IPS DF 4.7 (cell line): ENCODE results near the gene APOD.
"Not testable (repeated sequence)": the region's sequence is repeated elsewhere in the genome, so short reads cannot be mapped to it uniquely, and the experiment has no call there.

ENCODE experiments used
- DNase-seq: peaks from one replicate; pipeline ENCODE4 v3.0.0-alpha.2; 2013; ENCODE audit warnings: low spot score; ENCODE audit errors: extremely low read depth

APOD gene

DNA sequence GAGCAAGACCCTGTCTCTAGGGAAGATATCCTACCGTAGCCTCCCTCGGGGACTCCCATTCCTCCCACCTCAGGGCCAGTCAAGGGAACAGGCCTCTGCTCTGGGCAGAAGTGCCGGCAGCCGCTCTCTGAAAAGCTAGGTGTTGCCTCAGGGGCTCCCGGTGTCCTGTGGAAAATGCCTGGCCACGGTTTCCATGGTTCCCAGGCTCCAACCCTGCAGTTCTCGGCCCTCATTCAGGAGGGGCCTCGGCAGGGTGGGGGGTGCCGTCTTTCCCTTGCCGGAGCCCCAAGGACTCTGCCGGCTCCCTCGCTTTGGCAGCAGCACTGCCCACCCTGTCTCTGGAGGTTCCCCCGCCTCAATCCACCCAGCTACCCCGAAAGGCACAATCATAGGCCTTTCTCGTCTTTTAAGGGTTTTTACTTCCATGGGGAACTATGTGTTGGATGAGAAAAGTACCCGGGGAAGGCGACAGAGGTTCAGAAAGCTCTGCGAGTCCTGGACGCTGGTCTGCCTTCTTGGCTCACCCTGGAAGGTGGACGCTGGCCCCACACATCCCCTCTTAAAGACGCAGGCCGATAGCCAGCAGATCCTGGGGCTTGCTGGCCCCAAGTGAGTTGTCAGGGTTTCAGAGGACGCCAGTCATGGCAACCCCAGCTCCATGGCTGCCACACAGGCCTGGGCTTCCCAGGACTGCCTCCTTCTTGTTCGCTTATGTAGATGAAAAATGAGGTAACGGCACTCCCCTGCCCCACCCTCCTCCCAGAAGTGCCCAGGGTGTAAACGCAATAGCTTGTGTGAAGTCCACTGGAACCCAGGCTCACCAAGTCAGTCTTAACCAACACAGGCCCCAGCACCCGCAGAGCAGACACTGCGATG, 34.3 kb upstream of the APOD start:
- DNase-seq, result not testable (repeated sequence)

DNA sequence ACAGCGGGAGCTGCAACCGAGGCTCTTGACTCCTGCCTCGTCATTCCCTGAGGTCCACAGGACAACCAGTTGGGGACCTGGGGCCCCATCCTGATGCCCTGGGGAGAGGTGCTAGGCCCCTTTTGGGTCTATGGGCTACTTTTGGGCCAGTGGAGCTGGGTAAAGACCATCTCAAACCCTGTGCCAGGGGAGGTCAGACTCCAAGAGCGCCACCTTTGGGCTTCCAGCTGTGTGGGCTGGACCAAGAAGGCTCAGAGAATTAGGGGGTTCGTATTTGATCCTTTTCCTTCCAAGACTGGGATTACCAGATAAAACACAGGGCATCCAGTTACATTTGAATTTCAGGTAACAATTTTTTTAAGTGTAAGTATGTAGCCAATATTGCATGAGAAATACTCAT, 33.4 kb upstream of the APOD start:
- DNase-seq, result not testable (repeated sequence)

DNA sequence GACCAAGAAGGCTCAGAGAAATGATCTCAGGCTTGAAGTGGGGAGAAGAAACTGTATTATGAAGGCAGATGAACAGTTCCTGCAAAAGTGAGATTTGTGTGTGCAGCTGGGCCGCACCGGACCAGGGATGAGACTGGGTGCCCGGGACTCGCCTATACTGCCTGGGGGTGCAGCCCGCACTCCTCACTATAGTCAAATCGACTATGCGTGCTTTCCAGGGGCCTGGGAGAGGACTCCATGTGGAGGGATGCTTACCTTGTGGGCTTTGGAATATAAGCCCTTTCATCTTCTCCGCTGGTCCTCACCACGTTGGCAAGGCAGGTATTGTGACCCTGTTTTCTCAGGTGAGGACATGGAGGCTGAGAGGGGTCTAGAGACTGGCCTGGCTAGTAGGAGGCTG, 32.9 kb upstream of the APOD start:
- no peak for DNase-seq

DNA sequence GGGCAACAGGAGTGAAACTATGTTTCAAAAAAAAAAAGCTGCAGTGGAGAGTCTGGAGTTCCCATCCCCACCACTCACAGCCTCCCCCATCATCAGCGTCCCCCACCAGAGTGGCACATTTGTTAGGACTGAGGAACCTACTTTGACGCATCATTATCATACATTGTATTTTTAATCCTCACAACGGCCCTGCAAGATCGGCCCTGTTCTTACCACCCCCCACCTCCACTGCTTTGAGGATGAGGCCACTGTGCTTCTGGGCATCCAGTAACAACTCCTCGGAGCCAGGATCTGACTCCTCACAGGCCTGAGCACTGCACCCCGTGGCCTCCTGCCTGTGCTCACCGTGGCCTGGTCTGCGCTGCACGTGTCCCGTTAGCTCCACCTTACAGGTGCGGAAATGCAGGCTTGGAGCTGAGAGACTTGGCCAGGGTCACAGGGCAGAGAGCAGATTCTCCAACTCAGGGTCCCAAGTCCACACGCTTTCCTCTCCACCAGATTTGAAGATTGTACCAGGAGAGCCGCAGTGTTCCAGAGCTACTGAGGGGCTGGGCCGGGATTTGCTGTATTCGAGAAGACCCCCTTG, 32.3 kb upstream of the APOD start:
- not testable (repeated sequence) for DNase-seq

DNA sequence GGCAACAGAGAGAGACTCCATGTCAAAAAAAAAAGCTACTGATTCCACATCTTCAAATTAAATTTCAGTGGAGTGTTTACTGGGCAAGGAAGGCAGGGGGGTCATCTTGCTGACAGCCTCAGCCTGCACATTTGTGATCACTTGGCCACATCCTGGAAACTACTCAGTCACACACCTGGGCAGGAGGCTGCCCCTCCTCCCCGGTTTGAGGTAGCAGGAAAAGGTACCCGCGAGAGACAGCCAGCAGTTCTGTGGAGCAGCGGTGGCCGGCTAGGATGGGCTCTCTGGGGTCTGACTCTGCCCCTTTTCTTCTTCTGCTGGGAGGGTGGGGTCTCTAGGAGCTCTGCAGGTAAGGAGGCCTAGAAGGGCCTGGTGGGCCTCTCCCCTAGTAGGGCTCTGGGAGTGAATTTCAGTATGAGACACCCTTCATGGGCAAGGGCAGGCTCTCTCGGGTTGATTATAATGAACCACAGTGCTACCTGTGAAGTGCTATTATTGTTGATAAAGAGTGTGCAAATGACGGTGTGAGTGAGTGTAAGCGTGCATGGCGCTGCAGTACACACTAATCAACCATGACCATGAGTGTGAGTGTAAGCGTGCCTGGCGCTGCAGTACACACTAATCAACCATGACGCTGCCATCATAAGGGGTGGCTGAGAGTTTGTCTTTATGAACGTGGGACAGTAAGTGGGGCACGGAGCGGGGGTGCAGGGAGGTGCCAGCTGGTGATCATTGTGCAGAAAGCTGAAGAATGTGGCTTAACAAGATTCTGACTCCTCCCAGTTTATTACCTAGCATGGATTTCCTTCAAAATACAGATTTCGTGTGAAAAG, 31.1 kb upstream of the APOD start:
- DNase-seq, result not testable (repeated sequence)

DNA sequence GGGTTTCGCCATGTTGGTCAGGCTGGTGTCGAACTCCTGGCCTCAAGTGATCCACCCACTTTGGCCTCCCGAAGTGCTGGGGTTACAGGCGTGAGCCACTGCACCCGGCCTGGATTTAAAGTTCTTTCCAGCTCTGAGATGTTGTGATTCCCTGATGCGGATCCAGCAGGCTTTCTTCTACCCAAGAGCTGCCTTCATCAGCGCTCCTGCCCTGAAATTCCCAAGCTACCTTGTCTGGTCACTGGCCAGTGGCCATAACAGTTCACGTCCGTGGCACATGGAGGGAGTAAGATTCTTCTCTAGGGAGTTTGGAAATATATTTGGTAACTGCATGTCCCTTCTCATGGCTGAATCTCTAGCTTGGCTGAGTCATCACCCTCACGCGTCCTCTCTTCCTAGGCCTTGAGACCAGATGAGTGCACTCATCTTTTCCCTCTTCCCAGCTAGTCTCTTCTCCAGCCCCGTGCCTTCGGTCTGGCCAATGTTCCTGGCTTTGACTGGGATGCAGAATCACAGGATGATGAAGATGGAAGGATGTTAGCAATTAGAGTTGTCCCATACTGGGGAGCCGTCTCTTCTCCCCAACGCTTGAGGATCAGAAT, 29.8 kb upstream of the APOD start:
- no peak for DNase-seq

DNA sequence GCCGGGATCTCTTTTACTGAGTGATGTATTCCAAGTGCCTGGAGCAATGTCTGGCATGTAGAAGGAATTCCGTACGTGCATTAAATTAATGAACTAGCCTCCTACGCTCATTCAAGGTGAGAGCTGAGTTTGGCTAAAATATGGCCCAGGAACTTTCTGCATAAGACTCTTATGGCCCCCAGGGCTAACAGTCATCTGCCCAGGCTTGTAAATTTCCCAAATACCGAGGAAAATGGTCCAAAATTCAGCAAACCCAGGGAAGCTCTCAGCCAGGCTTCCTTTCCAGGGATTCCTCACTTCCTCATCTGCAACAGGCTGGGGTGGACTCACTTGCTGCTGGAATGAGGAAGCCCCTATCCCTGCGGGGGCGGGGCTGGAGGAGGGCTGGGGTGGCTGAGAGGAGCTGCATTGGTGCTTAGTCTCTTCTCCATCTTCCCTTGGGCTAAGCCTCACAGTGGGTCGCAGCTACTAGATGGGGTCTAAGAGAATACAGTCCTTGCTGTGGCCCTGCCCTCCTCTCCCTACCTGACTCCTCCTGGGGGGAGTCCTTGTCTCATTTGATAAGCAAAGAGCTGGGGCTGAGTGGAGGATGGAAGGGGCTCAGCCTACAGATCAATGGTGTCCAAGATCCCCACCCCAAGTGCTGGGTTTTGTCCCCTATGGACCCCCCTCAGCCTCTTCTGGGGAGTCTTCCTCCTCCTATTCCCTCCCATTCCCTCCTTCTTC, 28.5 kb upstream of the APOD start:
- no peak for DNase-seq

DNA sequence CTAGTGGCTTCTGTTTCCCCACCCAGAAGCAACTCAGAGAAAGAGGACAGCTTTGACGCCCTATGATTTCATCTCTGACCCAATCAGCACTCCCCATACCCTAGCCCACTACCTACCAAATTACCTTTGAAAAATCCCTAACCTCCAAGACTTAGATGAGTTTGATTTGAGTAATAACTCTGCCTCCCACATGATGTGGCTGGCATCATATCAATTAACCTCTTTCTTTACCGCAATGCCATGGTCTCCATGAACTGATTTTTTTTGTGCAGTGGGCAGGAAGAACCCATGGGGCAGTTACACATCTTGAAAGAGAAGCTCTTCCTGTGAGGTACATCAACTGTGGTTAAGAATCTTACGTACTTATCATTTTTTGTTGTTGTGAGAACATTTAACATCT, 25.5 kb upstream of the APOD start:
- DNase-seq, result no peak

DNA sequence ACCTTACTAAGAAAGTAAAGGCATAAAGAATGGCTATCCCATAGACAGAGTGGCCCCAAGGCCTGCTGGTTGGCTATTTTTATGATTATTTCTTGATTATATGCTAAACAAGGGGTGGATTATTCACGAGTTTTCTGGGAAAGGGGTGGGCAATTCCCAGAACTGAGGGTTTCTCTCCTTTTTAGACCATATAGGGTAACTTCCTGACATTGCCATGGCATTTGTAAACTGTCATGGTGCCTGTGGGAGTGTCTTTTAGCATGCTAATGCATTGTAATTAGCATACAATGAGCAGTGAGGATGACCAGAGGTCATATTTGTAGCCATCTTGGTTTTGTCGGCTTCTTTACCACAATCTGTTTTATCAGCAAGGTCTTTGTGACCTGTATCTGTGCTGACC, 18.0 kb upstream of the APOD start:
- DNase-seq, result not testable (repeated sequence)

DNA sequence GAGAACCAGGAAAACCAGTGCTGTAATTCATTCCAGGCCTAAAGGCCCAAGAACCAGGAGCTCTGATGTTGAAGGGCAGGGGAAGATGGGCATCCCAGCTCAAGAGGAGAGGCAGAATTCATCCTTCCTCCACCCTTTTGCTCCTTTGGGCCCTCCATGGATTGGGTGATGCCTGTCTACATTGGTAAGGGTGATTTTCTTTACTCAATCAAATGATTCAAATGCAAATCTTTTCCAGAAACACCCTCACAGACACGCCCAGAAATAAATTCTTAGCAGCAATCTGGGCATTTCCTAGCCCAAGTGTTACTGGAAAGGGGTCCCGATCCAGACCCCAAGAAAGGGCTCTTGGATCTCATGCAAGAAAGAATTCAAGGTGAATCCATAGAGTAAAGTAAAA, 17.6 kb upstream of the APOD start:
- no peak for DNase-seq

DNA sequence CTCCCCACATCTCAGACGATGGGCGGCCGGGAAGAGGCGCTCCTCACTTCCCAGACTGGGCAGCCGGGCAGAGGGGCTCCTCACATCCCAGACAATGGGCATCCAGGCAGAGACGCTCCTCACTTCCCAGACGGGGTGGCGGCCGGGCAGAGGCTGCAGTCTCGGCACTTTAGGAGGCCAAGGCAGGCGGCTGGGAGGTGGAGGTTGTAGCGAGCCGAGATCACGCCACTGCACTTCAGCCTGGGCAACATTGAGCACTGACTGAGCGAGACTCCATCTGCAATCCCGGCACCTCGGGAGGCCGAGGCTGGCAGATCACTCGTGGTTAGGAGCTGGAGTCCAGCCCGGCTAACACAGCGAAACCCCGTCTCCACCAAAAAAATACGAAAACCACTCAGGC, 16.2 kb upstream of the APOD start:
- not testable (repeated sequence) for DNase-seq

DNA sequence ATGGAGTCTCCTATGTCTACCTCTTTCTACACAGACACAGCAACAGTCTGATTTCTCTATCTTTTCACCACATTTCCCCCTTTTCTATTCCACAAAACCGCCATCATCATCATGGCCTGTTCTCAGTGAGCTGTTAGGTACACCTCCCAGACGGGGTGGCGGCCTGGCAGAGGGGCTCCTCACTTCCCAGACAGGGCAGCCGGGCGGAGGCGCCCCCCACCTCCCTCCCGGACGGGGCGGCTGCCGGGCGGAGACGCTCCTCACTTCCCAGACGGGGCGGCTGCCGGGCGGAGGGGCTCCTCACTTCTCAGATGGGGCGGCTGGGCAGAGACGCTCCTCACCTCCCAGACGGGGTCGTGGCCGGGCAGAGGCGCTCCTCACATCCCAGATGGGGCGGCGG, 15.8 kb upstream of the APOD start:
- DNase-seq, result not testable (repeated sequence)

DNA sequence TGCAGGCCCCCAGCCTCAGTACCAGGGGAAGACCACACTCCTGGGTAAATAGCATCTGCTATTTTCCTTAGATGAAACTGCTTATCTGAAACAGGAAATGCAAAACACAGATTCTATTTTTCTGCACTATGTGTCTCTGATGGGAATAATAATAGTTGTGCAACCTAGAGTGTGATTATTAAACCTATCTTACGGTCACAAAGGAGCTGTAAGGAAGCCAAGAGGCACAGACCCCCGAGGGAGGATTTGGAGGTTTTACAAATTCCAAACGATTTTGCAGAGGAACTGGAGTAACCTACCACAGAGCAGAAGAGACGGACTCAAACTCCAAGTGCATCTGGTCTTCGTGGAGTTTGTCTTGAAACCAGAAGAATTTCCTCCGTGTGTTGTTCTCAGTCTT, 14.1 kb upstream of the APOD start:
- no peak for DNase-seq

DNA sequence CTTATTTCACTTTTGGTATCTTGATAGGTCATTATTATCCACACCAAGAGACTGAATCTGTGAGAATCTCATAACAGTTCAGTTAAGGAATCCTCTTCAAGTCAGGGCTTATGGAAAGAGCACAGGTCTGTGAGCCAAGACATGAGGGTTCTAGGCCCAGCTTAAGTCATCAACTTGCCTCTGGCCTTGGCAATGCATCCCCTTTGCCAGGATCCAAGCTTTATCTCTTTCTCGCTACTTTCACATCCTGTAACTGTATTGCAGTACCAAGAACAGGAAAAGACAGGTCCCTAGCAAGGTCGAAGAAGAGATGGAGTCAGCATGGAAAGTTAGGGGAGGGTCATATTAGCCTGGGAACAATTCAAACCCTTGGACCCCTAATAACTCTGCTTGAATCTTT, 13.5 kb upstream of the APOD start:
- DNase-seq, result no peak

DNA sequence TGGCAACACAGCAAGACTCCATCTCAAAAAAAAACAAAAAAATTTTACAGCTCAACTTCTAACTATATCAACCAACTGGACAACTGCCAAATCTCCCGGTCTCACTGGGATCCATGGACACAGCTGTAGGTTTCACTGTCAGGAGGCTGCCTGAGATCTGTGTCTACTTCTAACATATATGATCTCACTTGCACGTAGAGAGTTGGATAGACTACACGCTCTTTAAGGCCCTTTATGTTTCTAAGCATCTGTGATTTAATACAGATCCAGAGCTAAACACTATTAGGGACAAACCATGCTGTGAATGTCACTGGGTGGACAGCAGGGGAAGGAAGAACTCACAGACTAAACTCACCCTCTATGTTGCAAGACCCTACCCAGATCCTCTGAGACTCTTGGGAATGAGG, 13.0 kb upstream of the APOD start:
- no peak for DNase-seq

DNA sequence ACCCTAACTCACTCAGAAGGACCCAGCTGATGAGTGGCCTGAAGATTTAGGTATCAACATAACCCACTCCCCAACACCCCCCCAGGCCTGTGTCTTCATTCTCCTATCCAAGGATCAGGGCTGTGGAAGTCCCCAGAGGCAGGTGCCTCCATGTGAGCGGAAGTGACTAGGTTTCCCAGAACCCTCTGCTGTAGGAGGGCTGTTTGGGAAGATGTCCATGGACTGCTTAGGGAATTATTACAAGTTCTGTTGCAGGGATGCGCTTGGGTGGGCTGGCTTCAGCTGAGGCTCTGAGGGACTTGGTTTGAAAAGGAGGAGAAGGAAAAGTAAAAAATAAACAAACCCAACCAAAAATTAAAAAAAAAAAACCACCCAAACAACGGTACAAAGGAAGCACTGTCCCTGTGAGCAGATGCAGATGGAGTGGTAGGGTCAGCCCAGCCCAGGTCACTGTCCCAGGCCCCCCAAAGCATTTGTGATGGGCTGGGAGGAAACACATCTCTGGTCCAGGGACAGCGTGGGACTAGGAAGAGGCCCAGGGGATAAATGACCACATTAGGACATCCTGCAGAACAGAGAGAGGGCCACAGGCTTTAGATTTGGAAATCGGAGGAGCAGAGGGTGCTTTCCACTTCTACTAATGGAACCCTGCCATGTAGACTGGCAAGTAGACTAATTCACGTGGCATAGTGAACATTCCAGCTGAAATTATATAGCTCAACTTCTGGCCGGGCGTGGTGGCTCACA, 12.2 kb upstream of the APOD start:
- no peak for DNase-seq

DNA sequence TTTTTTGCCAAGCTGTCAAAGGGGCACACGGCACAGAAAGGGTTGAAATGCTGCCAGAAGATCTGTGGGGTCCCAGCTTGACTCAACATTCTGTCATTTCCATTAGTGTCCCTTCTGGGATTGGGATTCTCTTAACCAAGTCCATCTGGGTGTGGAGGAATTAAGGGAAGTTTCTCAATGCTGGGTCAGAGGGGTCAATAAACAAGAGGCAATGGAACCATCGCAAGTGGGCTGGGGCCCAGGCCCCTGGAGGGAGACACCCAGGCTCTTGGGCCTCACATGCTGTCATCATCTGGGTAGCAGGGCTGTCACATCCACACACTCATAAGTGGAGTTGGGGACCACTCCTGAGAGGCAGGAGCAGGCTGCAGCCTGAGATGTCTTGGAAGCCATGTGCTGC, 8.1 kb upstream of the APOD start:
- DNase-seq, result no peak

DNA sequence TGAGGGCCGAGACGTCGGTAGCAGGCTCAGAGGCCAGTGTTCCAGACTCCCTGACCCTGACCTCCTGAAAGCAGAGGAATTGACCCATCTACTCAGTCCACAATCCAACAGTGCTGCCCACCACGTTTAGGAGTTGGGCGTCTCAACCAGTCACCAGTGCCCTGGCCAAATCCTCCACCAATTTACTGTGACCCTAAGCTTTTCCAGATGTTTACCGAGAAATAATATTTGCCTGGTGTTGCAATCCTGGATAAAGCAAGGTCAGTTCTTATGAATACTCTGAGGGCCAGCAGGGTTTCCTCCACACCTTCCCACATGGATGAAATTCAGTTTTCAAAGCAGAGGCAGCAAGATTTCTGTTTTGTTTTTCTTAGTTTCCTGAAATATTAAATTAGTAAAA, 7.5 kb upstream of the APOD start:
- DNase-seq, result no peak

DNA sequence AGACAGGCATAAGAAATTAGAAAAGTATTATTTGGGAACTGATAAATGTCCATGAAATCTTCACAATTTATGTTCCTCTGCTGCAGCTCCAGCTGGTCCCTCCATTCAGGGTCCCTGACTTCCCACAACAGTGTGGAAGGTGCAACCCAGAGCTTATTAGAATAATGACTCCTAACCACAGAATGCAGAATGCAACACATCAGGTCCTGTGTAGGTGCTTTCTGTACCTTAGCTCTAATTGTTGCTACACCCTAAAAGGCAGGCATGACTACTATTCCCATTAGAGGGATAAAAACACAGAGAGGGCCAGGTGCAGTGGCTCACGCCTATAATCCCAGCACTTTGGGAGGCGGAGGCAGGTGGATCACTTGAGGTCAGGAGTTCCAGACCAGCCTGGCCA, 6.6 kb upstream of the APOD start:
- DNase-seq, result not testable (repeated sequence)

DNA sequence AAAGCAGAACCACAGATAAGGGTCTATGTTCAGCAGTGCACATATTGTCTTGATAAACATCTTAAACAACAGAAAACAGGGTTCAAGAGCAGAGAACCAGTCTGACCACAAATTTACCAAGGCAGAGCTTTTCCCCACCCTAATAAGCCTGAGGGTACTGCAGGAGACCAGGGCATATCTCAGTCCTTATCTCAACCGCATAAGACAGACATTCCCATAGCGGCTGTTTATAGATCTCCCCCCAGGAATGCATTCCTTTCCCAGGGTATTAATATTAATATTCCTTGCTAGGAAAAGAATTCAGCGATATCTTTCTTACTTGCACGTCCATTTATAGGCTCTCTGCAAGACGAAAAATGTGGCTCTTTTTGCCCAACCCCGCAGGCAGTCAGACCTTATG, 6.1 kb upstream of the APOD start:
- not testable (repeated sequence) for DNase-seq
